Measurements from ENCODE around the gene DLGAP5.

DLGAP5 gene

GRCh38 chr14:55191203-55192053, at the start of gene DLGAP5:
Gene DLGAP5, minus strand, starts transcription at chr14:55191585. Its CDS starts 2,406 bp downstream, at chr14:55189179.
- Histone ChIP-seq H3K4me3 (replicated peaks; ENCODE audit: low read depth, low read length) (peak within 1 kb of the TSS; percentile 79), H3K27me3 (replicated peaks; ENCODE audit: control insufficient read depth, insufficient read depth, low read length) (no peaks in the 10 kb centered on the region), H3K36me3 (ENCODE audit: control insufficient read depth, insufficient read depth, low read length) (no peaks in the 10 kb centered on the region)
- no peak for TF ChIP-seq CTCF (IDR thresholded peaks at IDR 0.05; ENCODE audit: insufficient read depth, low read length, poor library complexity, severe bottlenecking)
- peak; percentile 89 for DNase-seq (ENCODE audit: extremely low read depth, insufficient read length)

GRCh38 chr14:55240526-55241178, 49.3 kb upstream of the DLGAP5 start:
- peak; percentile 4 for DNase-seq (ENCODE audit: extremely low read depth, insufficient read length)
- no peak overlapping the region for H3K4me3 ChIP-seq (replicated peaks; ENCODE audit: low read depth, low read length)

GRCh38 chr14:55239320-55239719, 47.9 kb upstream of the DLGAP5 start:
- no peaks in the 10 kb centered on the region; the same call in 1 of the 2 replicates for H3K27me3 ChIP-seq (replicated peaks; ENCODE audit: control insufficient read depth, insufficient read depth, low read length)
- no peak for DNase-seq (ENCODE audit: extremely low read depth, insufficient read length)
- no peak overlapping the region for H3K4me3 ChIP-seq (replicated peaks; ENCODE audit: low read depth, low read length)
- H3K36me3 ChIP-seq (ENCODE audit: control insufficient read depth, insufficient read depth, low read length), result no peaks in the 10 kb centered on the region
- no peak for TF ChIP-seq CTCF (IDR thresholded peaks at IDR 0.05; ENCODE audit: insufficient read depth, low read length, poor library complexity, severe bottlenecking)

More at GRCh38 chr14:55240526-55241178, 49.3 kb upstream of the DLGAP5 start:
- no peak for TF ChIP-seq CTCF (IDR thresholded peaks at IDR 0.05; ENCODE audit: insufficient read depth, low read length, poor library complexity, severe bottlenecking)
- H3K27me3 ChIP-seq (replicated peaks; ENCODE audit: control insufficient read depth, insufficient read depth, low read length), result no peaks in the 10 kb centered on the region; the same call in 1 of the 2 replicates
- H3K36me3 ChIP-seq (ENCODE audit: control insufficient read depth, insufficient read depth, low read length), result no peaks in the 10 kb centered on the region

GRCh38 chr14:55238019-55238680, 46.8 kb upstream of the DLGAP5 start:
- no peak overlapping the region for H3K4me3 ChIP-seq (replicated peaks; ENCODE audit: low read depth, low read length)

GRCh38 chr14:55233591-55233990, 42.2 kb upstream of the DLGAP5 start:
- no peak for DNase-seq (ENCODE audit: extremely low read depth, insufficient read length)
- no peaks in the 10 kb centered on the region; the same call in 1 of the 2 replicates for H3K27me3 ChIP-seq (replicated peaks; ENCODE audit: control insufficient read depth, insufficient read depth, low read length)
- no peaks in the 10 kb centered on the region for H3K36me3 ChIP-seq (ENCODE audit: control insufficient read depth, insufficient read depth, low read length)
- no peak overlapping the region for H3K4me3 ChIP-seq (replicated peaks; ENCODE audit: low read depth, low read length)
- no peak for TF ChIP-seq CTCF (IDR thresholded peaks at IDR 0.05; ENCODE audit: insufficient read depth, low read length, poor library complexity, severe bottlenecking)

More at GRCh38 chr14:55238019-55238680, 46.8 kb upstream of the DLGAP5 start:
- Histone ChIP-seq H3K27me3 (replicated peaks; ENCODE audit: control insufficient read depth, insufficient read depth, low read length) (no peaks in the 10 kb centered on the region), H3K36me3 (ENCODE audit: control insufficient read depth, insufficient read depth, low read length) (no peaks in the 10 kb centered on the region)
- no peak for DNase-seq (ENCODE audit: extremely low read depth, insufficient read length)
- no peak for TF ChIP-seq CTCF (IDR thresholded peaks at IDR 0.05; ENCODE audit: insufficient read depth, low read length, poor library complexity, severe bottlenecking)
